ENCODE data around the gene GNPAT.

GNPAT gene

GRCh38 chr1:231313661-231314060 lies 72.6 kb downstream of the GNPAT start:
- in situ Hi-C loops (cut with HindIII; ENCODE audit: low sequenced_read_pairs): no loop called here

- in situ Hi-C loops (cut with HindIII; ENCODE audit: low sequenced_read_pairs): no loop called here
Measured at GRCh38 chr1:231315887-231316286, 74.9 kb downstream of the GNPAT start.

- in situ Hi-C loops (cut with HindIII; ENCODE audit: low sequenced_read_pairs): no loop called here
Measured at GRCh38 chr1:231317306-231318014, 76.4 kb downstream of the GNPAT start.

- in situ Hi-C loops (cut with HindIII; ENCODE audit: low sequenced_read_pairs): no loop called here
Measured at GRCh38 chr1:231318015-231318355, 77.0 kb downstream of the GNPAT start.

- in situ Hi-C loops (cut with HindIII; ENCODE audit: low sequenced_read_pairs): no loop called here
Measured at GRCh38 chr1:231318568-231318967, 77.6 kb downstream of the GNPAT start.

- in situ Hi-C loops (cut with HindIII; ENCODE audit: low sequenced_read_pairs): no loop called here
Measured at GRCh38 chr1:231319080-231319479, 78.1 kb downstream of the GNPAT start.

GRCh38 chr1:231322880-231323530 lies 82.0 kb downstream of the GNPAT start:
- in situ Hi-C loops (cut with HindIII; ENCODE audit: low sequenced_read_pairs): no loop called here

- in situ Hi-C loops (cut with HindIII; ENCODE audit: low sequenced_read_pairs): no loop called here
Measured at GRCh38 chr1:231324660-231325059, 83.6 kb downstream of the GNPAT start.

GRCh38 chr1:231326248-231326647 lies 85.2 kb downstream of the GNPAT start:
- in situ Hi-C loops (cut with HindIII; ENCODE audit: low sequenced_read_pairs): no loop called here
